ENCODE data around the gene C16orf87. TPM values are rescaled to one million over a fixed set of nuclear protein-coding genes. Genes with fewer than 3 reads are reported as not detected.

C16orf87 gene
- polyA plus RNA-seq, 1 donor (not counting 4 experiments of a cell fraction or from before 2014, with no cell fraction given) = 10.2 TPM

DNA sequence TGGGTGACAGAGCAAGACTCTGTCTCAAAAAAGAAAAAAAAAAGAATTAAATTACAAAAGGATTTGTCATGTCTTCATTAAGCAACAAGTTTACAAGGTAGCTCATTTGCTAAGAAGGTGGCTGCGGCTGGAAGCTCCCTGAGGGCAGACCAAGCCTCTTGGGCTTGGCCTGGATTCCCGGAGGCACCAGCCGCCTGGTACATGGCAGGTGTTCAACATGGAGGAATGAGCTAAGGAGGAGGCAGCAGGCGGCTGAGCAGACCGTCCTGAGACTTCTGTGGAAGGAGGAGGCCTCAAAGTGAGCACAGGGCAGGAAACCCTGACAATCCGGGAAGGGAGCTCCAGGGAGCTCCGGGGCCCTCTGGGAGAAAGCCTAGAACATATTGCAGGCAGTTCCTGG lies 79.6 kb downstream of the C16orf87 start:
- no peak for TF ChIP-seq CTCF (optimal IDR thresholded peaks at IDR 0.05 in 1 of 3, IDR thresholded peaks at IDR 0.05 in 1 of 3, conservative IDR thresholded peaks at IDR 0.05 in 1 of 3; ENCODE audit: extremely low read depth in 1 of 3, insufficient read depth in 2 of 3, low read length in 3 of 3)
- TF ChIP-seq EZH2 (IDR thresholded peaks at IDR 0.05; ENCODE audit: low read length) = no peak
- Histone ChIP-seq H3K79me2 (ENCODE audit: control insufficient read depth, insufficient read depth, low read length) (no peaks in the 10 kb centered on the region), H3K4me1 (ENCODE audit: control insufficient read depth, extremely low read depth, insufficient read depth, low read length) (no peaks in the 10 kb centered on the region), H3K4me2 (ENCODE audit: control insufficient read depth, extremely low read depth, insufficient read depth, low read depth, low read length) (no peak overlapping the region), H3K27me3 (ENCODE audit: control insufficient read depth, extremely low read depth, insufficient read depth, low read length) (peaks cover 5% of the 10 kb centered on the region), H3K27ac (ENCODE audit: control insufficient read depth, insufficient read depth, low read length) (no peak overlapping the region), H3K36me3 (ENCODE audit: control insufficient read depth in 2 of 2, extremely low read depth in 1 of 2, insufficient read depth in 2 of 2, low read length in 2 of 2) (no peaks in the 10 kb centered on the region), H4K20me1 (ENCODE audit: control insufficient read depth, extremely low read depth, insufficient read depth, low read length) (no peaks in the 10 kb centered on the region), H3K9ac (ENCODE audit: control insufficient read depth, extremely low read depth, insufficient read depth, low read length) (no peak overlapping the region), H3K9me1 (ENCODE audit: control insufficient read depth, extremely low read depth, insufficient read depth, low read length) (no peaks in the 10 kb centered on the region), H2AFZ (ENCODE audit: control insufficient read depth, low read length) (no peak overlapping the region), H3K4me3 (ENCODE audit: control insufficient read depth in 2 of 3, extremely low read depth in 1 of 3, insufficient read depth in 2 of 3, low read depth in 1 of 3, low read length in 3 of 3) (no peak overlapping the region), H3K9me3 (ENCODE audit: control insufficient read depth, low read depth, low read length) (no peaks in the 10 kb centered on the region)
- FAIRE-seq (no peak), DNase-seq (ENCODE audit: low read depth, low spot score) (no peak)
- dilution Hi-C loops (cut with MboI; ENCODE audit: extremely low pct_ligation_motif_present, low sequenced_read_pairs) = no loop called here

- no peak overlapping the region for H3K27ac ChIP-seq (ENCODE audit: control insufficient read depth, insufficient read depth, low read length)
- H3K4me3 ChIP-seq (ENCODE audit: control insufficient read depth in 2 of 3, extremely low read depth in 1 of 3, insufficient read depth in 2 of 3, low read depth in 1 of 3, low read length in 3 of 3) = no peak overlapping the region
- H3K4me2 ChIP-seq (ENCODE audit: control insufficient read depth, extremely low read depth, insufficient read depth, low read depth, low read length) = no peak overlapping the region
- no peak for FAIRE-seq
- H4K20me1 ChIP-seq (ENCODE audit: control insufficient read depth, extremely low read depth, insufficient read depth, low read length) = no peaks in the 10 kb centered on the region
- no peak for DNase-seq (ENCODE audit: low read depth, low spot score)
- H3K27me3 ChIP-seq (ENCODE audit: control insufficient read depth, extremely low read depth, insufficient read depth, low read length) = no peaks in the 10 kb centered on the region
- no peak overlapping the region for H2AFZ ChIP-seq (ENCODE audit: control insufficient read depth, low read length)
- no peaks in the 10 kb centered on the region for H3K4me1 ChIP-seq (ENCODE audit: control insufficient read depth, extremely low read depth, insufficient read depth, low read length)
- no peaks in the 10 kb centered on the region for H3K36me3 ChIP-seq (ENCODE audit: control insufficient read depth in 2 of 2, extremely low read depth in 1 of 2, insufficient read depth in 2 of 2, low read length in 2 of 2)
- H3K9ac ChIP-seq (ENCODE audit: control insufficient read depth, extremely low read depth, insufficient read depth, low read length) = no peak overlapping the region
- H3K9me3 ChIP-seq (ENCODE audit: control insufficient read depth, low read depth, low read length) = no peaks in the 10 kb centered on the region
- H3K79me2 ChIP-seq (ENCODE audit: control insufficient read depth, insufficient read depth, low read length) = no peaks in the 10 kb centered on the region
- H3K9me1 ChIP-seq (ENCODE audit: control insufficient read depth, extremely low read depth, insufficient read depth, low read length) = no peaks in the 10 kb centered on the region
- dilution Hi-C loops (cut with MboI; ENCODE audit: extremely low pct_ligation_motif_present, low sequenced_read_pairs) = no loop called here
- TF ChIP-seq CTCF (optimal IDR thresholded peaks at IDR 0.05 in 1 of 3, IDR thresholded peaks at IDR 0.05 in 1 of 3, conservative IDR thresholded peaks at IDR 0.05 in 1 of 3; ENCODE audit: extremely low read depth in 1 of 3, insufficient read depth in 2 of 3, low read length in 3 of 3) (no peak), EZH2 (IDR thresholded peaks at IDR 0.05; ENCODE audit: low read length) (no peak)
Measured at GRCh38 chr16:46748775-46749705, 81.9 kb downstream of the C16orf87 start.
